ENCODE data around the gene BTBD2.

Gene BTBD2

DNA sequence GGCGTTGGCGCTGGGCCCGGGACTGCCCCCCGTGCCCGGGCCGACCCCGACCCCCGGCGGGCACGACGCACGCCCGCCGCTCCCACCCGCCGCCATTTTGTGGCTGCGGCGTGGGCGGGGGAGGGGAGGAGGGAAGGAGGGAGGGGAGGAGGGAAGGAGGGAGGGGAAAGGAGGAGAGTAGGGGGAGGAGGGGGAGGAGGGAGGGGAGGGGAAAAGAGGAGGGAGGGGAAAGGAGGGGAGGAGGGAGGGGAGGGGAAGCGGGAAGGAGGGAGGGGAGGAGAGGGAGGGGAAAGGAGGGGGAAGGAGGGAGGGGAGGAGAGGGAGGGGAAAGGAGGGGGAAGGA, at the start of gene BTBD2:
Gene BTBD2 (minus strand): TSS at position 107 of the 343 bp plus-strand sequence. CDS start 11 bp downstream, at position 96.
- DNase-seq, result peak; percentile 45 to 46

DNA sequence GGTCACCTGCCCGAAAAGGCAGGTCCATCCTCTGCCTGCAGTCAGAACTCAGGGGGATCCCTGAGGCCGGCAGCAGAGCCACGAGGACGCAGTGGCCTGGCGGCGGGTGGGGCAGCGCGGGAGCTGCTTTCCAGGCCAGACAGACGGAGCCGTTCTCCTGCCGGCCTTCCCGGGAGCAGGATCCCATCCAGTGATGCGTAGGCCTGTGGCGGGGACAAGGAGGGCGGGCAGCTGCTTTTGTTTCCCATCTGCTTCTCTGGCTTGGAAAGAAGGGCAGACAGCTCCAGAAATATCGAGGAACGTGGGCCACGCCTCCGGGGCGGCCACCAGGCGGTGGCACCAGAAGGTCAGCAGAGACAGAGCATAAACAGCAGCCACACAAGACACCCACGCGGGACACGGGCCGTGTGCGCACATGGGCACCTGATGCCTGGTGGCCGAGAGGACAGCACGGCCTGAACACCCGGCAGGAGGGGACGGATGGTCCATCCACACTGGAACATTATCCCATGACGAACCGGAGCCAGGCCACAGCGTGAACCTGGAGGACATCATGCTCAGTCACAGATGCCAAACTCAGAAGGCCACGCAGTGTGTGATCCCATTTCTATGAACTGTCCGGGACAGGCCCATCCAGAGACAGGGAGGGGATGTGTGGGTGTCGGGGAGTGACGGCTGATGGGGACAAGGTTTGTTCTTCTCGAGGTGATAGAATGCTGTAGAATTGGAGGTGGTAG, 49.4 kb upstream of the BTBD2 start:
- DNase-seq, result no peak

DNA sequence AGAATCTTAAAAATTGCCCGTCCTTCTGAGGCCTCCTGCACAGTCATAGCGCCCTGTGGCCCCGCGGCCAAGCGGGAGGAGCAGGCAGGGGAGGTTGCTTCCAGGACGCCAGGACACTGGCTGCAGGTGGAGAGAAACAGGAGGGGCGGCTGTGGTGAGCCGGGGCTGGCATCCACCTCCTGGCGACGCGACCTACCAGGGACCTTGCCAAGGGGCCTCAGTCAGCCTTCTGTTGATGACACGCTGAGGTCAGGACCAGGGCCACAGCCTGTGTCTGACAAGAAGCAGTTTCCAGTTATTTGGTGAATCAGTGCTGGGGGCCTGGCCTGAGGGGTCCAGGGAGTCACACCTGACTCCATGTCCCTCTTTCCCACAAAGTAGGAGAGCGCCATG, 48.9 kb upstream of the BTBD2 start:
- DNase-seq, result no peak

DNA sequence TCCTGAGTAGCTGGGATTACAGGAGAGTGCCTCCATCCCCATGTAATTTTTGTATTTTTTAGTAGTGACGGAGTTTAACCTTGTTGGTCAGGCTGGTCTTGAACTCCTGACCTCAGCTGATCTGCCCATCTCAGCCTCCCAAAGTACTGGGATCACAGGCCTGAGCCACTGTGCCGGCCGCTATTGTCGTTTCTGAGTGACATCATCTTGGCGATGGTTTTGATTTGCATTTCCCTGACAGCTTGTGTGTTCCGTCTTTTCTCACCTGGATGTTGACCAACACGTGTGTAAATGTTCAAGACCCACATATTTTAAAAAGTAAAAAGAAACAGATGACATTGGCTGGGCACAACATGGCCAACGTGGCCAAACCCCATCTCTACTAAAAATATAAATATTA, 48.3 kb upstream of the BTBD2 start:
- no peak for DNase-seq

DNA sequence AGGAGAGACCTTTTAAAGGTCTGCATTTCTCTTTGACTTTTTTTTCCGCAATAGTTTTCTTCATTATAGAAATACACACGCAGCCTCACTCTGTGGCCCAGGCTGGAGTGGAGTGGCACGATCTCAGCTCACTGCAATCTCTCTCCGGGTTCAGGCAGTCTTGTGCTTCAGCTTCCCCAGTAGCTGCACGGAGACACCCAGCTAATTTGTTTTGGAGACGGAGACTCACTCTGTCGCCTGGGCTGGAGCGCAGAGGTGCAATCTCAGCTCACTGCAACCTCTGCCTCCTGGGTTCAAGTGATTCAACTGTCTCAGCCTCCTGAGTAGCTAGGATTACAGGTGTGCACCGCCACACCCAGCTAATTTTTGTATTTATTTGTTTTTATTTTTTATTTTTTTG, 47.3 kb upstream of the BTBD2 start:
- DNase-seq, result no peak

DNA sequence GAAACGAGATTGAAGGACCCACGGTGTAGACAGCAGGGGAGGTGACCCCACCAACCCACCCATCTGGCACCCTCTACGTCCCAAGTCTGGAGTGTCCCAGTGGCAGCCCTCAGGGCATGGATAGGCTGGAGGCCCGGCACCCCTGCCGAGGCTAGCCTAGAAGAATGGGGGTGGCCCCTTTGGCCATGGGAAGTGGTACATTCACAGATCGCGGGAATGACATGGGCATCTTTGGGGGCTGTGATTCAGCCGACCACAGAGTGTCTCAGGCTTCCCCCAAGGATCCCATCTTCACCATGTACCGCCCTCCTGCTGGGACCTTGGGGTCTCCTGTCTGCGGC, 46.8 kb upstream of the BTBD2 start:
- DNase-seq, result no peak

DNA sequence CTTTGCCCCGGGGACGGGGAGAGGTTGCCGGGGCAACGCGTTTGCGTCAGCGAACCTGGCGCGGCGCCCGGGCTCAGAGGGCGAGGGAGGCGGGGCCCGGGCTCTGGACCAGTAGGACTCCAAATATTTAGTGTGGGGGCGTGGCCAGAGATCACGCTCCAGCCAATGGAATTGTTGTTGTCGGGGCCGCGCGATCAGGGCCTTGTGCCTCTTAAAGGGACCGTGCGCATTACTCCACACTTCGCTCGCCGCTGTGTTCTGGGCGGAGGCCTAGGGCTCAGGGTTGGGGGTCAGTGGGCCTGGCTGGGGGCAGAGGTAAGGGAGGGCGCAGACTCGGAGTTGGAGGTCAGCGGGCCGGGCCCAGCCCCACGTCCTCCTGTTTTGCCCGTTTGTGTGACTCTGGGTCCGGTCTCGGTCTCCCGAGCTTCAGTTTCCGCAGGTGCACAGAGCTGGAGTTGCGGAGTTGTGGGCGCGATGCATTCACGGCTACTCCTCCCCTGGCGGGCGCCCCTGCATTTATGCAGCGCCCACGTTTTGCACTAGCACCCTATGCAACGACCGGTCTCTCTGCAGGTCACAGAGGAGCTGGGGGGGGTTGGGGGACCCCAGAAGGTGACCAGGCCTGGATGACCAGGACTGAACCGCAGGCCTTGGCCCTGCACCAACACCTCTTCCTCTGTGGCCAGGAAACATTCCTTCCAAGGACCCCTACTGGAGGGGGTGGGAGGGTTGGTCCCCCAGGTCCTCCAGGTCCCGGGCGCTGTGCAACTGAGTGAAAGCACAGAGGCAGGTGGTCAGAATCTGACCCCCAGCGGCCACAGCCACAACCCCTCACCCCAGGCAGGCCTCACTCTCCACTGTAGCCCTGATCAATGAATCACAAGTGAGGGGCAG, 46.2 kb upstream of the BTBD2 start:
- DNase-seq, result peak; percentile 100

DNA sequence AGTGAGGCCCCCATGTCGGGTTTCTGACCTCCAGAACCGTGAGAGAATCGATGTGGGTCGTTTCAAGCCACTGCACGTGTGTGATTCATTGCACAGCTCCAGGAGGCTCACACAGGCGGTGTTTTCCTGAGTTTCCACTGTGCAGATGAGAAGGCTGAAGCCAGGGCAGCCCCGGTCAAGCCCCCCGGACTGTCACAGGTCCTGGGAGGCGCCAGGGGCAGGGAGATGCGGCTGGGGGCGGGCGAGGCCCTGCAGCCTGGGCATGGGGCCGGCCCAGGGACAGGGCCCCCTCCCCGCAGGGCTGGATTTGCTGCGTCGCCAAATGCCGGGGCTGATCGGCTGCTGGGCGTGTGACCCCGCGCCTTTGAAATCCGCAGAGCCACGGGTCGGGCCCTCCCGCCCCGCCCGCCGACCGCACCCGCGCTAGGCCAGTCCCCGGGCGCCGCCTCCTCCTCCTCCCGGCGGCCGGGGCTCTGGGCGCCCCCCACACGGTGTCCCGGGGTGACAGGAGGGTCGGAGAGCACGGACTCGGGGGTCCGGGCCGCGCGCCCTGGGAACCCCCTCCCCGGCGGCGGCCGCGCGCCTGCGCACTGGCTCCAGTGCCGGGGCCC, 45.5 kb upstream of the BTBD2 start:
- no peak for DNase-seq

DNA sequence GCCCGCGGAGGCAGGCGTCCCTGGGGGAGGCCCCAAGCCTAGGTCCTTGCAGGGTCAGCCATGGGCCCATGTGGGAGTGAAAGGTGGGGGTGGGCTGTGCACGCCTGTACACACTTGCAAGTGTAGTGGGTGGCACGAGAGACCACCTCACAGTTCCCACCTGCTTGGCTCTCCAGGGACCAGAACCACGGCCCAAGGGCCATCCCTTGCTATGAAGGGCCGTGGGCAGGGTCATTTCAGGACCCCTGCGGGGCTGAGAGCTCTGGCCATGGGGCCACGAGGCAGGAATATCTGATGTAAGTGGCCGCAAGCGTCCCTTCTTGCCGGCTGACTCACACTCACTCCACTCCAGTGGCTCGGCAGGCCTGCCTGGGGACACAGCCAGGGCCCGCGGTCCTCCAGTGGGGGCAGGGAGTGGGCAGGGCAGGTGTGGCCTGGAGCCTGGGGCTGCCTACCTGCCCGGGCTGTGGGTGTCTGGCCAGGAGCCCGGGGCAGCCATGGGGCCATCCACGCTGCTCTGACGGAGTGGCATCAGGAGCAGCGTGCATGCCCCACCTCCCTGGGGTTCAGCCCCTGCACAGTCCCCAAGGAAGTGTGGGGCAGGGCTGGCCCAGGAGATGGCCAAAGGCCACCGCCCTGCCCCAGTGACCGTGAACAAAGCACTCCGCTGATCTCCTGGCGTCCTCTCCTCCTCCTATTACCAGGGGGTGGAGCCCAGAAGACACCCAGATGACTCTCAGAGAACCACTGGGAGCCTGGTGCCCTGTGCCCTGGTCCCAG, 44.1 kb upstream of the BTBD2 start:
- DNase-seq, result no peak

DNA sequence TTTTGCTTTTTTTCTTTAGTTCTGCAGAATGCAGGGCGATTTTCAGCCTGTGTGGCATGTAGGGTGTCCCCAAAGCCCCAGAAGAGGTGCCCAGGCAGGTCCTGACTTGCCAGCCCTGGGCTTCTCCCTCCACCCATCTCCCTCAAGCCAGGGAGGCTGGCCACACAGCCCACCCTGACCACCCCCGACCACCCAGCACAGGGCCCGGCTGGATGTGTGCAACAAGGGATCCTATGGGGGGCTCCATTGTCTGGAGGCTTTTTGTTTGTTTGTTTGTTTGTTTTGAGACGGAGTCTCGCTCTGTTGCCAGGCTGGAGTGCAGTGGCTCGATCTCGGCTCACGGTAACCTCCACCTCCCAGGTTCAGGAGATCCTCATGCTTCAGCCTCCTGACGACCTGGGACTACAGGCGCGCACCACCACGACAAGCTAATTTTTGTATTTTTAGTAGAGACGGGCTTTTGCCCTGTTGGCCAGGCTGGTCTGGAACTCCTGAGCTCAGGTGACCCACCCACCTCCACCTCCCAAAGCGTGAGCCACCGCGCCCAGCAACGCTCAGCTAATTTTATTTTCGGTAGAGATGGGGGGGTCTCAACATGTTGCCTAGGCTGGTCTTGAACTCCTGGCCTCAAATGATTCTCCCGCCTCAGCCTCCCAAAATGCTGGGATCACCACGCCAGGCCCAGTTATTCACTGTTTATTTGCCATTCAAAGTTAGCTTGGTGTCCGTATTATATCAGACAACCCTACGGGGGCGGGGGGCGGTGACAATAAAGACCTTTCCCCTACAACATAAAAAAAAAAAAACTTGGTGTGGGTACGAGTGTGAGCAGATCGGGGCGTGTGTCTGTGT, 43.3 kb upstream of the BTBD2 start:
- DNase-seq, result no peak

DNA sequence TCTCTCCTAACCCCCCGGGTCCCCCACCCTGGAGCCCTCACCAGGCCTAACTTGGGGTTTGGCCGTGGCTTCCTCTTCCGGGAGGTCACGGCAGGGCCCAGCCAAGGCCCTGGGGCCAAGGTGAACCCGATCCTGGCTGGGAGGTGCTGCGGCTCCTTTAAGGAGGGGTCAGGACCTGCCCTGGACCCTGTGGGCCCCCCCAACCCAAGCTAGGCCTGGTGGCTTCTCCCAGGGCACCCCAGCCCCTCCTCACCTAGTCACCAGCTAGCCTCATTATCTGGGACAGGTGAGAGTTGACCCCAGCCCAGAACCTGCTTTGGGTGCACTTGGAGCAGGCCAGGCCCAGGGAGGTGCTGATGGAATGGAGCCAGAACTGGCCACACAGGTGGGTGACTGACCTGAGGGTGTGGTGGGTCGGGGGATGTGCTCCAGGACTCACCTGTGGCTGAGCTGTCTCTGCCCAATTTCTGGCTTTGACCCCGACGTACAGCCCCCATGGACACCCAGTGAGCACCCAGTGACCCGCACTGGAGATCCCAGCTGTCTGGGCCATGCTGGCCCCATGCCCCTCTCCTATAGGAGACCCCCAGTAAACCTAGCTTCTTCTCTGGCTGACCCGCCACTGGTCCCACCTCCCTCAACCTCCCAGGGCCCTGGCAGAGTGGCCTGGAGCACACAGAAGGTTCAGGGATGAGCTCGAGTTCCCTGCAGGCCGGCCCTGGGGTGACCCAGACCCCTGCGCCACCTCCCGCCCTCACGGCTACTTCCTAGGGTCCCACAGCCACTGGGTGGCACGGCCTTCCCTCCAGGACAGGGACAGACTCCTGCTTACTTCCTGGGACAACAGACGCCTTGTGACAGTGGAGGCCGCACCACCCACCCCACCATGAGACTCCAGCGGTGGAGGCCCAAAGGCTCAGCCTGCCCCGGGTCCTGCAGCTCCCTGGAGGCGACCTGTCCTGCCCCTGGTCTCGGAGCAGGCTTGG, 42.3 kb upstream of the BTBD2 start:
- DNase-seq, result no peak

DNA sequence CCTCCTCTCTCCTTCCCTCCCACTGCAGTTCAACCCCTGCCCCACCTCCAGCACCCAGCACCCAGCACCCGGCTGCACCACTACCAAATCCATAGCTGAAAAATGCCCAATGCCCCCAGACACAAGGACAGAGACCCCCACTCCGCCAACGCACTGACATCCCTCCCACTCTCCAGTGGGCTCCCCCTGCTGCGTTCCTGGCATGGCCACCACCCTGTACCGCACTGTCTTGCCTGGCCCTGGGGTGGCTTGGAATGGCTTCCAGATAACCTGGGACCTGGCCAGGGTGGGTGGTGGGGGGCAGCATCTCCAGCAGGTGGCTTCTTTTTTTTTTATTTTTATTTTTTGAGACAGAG, 41.3 kb upstream of the BTBD2 start:
- no peak for DNase-seq

DNA sequence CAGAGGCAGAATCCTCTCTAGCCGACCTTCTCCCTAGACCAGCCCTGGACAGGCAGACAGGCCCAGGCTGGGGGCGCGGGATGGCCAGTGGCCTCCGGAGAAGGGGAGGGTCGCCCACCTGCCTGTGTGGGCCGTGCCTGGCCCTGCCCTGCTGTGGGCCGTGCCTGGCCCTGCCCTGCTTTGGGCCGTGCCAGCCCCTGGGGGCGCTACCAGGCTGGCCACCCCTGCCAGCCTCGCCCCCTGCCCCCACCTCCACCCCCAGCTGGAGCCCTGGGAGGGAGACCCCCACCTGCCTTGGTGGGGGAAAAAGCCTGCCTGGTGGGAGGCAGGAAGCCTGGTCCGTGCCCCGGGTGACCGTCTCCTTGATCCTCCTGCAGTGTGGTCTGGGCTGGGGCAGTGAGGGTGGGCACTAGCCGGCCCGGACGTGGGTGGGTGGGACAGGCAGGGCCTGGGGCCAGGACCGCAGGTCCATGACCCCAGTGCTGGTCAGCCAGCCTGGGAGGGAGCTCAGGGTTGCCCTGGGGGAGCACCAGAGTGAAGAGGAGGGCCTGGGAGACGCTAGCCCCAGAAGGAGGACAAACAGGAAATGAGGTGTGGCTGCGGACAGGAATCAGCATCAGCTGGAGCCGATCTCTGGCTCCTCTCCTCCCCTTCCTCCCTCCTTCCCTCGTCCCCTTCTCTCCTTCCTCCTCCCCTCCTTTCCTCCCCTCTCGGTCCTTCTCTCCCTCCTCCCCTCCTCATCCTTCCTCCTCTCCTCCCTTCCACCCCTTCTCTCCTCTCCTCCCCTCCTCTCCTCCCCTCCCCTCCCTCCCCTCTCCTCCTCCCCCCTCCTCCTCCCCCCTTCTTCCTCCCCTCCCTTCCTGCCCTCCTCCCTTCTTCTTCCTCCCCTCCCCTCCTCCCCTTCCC, 40.7 kb upstream of the BTBD2 start:
- DNase-seq, result no peak

DNA sequence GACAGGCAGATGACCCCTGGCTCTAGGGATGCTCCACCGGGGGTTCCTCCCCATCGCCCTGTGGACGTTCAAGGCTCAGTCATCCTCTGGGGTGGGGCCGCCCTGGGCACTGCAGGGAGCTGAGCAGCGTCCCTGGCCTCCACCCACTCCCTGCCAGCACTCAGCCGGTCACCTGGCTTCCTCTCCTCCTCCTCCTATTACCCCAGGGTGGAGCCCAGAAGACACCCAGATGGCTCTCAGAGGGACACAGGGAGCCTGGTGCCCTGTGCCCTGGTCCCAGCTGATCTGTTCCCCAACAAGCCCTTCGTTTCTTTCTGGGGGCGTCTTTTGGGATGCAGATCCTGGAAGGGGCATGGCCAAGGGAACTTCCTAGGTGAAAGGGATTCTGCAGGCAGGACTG, 39.2 kb upstream of the BTBD2 start:
- DNase-seq, result no peak

DNA sequence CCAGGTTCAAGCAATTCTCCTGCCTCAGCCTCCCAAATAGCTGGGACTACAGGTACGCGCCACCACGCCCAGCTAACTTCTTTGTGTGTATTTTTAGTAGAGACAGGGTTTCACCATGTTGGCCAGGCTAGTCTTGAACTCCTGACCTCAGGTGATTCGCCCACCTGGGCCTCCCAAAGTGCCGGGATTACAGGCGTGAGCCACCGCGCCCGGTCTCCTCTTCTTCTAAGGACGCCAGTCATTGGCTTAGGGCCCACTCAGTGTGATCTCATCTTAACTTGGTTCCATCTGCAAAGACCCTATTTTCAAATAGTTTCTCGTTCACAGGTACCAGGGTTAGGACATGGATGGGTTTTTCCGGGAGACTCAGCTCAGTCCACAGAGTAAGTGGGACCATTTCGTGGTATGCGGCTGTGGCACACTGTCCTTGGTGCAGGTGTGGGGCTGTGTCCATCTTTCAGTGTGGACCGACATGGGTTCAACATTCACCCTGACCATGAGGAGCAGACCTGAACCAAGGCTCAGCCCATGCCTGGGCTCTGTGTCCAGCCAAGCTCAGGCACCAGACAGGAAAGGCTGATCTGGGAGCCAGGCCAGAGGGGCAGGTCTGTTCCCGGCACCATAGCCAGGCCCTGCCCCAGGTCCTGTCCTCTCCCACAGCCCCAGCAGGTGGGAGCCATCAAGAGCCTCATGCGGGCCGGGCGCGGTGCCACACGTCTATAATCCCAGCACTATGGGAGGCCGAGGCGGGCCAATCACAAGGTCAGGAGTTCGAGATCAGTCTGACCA, 38.3 kb upstream of the BTBD2 start:
- no peak for DNase-seq

DNA sequence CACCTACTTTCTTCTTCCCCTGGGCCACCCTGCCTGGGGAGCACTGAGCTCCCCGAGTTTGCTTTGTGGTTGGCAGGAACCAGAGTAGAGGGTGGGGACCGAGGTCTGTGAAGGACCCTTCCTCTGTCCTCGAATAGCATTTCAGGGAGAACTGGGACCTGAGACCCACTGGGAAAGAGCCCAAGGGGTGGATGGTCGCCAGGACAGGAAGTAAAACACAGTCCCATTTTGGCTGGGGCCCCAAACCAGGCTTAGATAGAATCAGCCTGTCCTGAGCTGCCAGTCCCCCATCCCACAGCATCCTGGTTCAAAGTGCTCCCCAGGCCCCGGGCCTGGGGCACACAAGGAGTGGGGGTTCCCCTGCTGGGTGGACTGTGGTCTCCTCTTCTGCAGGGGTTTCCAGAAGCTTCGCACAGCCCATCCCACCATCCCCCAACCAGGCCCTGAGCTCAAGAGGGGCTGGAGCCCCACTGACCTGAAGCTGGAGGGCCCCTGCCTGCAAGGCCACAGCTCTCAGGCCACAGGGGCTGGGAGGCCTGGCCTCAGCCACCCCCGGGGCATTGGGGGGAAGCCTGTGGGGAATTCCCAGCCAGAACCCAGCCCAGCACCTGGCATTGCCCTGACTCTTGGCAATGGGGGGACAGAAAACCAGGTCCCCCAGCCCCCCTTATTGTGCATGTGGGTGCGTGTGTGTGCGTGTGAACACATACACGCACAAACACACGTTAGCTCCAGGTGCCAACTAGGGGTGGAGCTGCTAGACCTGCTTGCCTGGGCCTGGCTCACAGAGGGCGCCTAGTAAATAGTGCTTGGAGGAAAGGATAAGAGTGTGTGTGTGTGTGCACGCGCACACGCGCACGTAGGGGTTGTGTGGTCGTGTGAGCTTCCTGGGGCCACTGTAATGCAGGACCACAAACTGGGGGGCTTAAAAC, 36.5 kb upstream of the BTBD2 start:
- no peak for DNase-seq

DNA sequence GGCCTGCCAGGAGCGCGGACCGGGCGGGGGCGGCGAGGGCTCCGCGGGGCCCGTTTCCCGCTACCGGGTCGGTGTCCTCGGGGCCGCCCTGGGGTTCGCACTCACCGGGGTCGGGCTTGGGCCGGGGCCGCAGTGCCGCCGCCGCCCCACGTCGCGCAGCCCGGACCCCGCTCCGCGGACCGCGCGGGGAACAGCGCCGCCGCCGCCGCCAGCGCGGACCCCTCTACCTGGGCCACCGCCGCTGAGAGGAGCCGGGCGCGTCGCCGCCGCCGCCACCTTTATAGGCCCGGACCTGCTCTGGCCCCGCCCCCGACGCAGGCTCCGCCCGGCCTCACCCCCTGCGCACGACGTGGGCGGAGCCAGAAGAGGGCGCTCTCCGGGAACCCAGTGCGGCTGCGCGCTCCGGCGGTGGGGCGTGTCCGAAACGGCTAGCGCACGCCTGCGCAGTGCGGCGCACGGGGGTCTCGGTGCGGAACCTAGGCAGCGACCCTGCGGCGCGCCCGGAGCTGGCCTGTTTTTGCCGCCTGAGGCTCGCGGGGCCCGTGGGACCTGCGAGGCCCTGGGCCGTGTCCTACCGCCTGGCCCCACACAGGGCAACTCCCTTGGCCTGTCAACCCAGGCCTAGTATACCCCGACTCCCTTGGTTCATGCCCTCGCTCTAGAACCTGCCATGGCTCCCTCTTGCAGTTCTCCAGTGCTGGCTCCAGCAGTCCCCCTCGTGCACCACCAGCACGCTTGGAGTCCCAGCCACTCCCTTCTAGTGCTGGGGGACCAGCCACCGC, 35.7 kb upstream of the BTBD2 start, which contains the start of gene MKNK2:
Gene MKNK2 (minus strand): TSS at position 254 of the 782 bp plus-strand sequence. CDS start 393 bp downstream, outside the sequence.
- DNase-seq, result peak; percentile 97 to 99

Measured in stimulated activated CD4-positive, alpha-beta T cell treated with anti-CD3 and anti-CD28 coated beads, Interleukin-2, amount 100 ng/mL, for 48 hours (primary cell).